ENCODE results near the gene RBM15.

- no peak for TF ChIP-seq CTCF (conservative IDR thresholded peaks at IDR 0.05 in 1 of 2, IDR thresholded peaks at IDR 0.05 in 1 of 2; ENCODE audit: low read depth in 1 of 2, low read length in 2 of 2)
- TF ChIP-seq EZH2 (IDR thresholded peaks at IDR 0.05; ENCODE audit: low read length, missing control alignments) = no peak
Observed at GRCh38 chr1:110300412-110301085, 38.6 kb upstream of the RBM15 start.

Measured in fibroblast of lung (primary cell).